ENCODE results near the gene NFKBIB. TPM values are rescaled to one million over a fixed set of nuclear protein-coding genes. Genes with fewer than 3 reads are reported as not detected.
A peak's percentile ranks its signal among the peaks of the same experiment; 100 is the strongest.

Gene NFKBIB
- total and polyA plus RNA-seq, 2 of the 13 experiments (the other 11 are each of a cell fraction or from before 2014, with no cell fraction given): 8.6 to 14.9 TPM

DNA sequence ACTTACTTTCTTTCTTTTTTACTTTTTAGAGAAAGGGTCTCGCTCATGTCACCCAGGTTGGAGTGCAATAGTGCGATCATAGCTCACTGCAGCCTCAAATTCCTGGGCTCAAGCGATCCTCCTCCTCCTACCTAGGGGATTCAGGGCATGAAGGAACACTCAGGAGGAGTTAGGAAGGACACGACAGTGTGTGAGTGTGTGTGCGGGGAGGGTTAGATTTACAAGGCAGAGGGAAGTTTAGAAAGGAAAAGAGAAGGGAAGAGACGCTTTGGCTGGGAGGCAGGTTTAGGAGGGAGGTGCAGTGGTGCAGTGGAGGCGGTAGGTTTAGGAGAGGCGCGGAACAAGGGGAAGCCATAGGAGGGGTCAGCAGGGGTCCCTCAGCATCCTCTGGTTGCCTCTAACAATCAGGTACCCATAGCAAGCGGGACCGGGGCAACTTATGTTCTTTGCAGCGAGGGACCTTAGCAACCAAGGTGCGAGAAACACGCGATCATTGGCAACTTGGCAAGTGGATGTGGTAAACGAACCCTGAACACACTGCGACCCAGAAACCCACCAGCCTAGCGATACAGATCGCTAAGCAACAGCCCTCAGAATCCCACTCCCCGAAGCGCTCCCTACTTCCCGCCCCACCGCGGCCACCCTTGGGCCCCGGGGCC lies 852 bp upstream of the NFKBIB start:
- no peak for FAIRE-seq
- DNase-seq (ENCODE audit: low spot score): no peak
- in situ Hi-C loops (cut with HindIII; ENCODE audit: extremely low pct_ligation_motif_present, low pct_unique_long_range_greater_than_20kb): no loop called here
- Histone ChIP-seq H3K4me2 (ENCODE audit: low read depth, low read length) (peak overlapping the region; percentile 94), H3K4me1 (ENCODE audit: insufficient read depth, low read length) (peaks cover 27% of the 10 kb centered on the region), H3K27me3 (ENCODE audit: control insufficient read depth in 1 of 2, insufficient read depth in 2 of 2, low read length in 2 of 2) (no peaks in the 10 kb centered on the region; a peak in 1 of 5 replicates), H2AFZ (ENCODE audit: low read length) (no peak overlapping the region), H3K79me2 (ENCODE audit: insufficient read depth, low read length) (peaks cover 1% of the 10 kb centered on the region), H3K27ac (ENCODE audit: extremely low read length, insufficient read depth, low read length) (peak overlapping the region; percentile 27), H4K20me1 (ENCODE audit: insufficient read depth, low read length) (no peaks in the 10 kb centered on the region), H3K9ac (ENCODE audit: insufficient read depth, low read depth, low read length) (peak overlapping the region; percentile 74), H3K9me3 (ENCODE audit: low read length) (no peaks in the 10 kb centered on the region), H3K36me3 (replicated peaks in 1 of 2; ENCODE audit: control insufficient read depth in 1 of 2, insufficient read depth in 2 of 2, low read length in 2 of 2) (no peaks in the 10 kb centered on the region), H3K4me3 (replicated peaks in 1 of 3; ENCODE audit: insufficient read depth in 1 of 3, low read depth in 2 of 3, low read length in 3 of 3) (peak overlapping the region; percentile 55 to 83 (median 76))
- intact Hi-C loops (cut with micrococcal nuclease; ENCODE audit: unreplicated experiment): loop anchor here (2.0 kb wide), 1 partner anchor 48 kb away; no protein-coding TSS in a partner anchor
- ATAC-seq: peak; percentile 3; the same call in 2 of the 3 replicates
- ChIA-PET CTCF (ENCODE audit: low intra/inter-chr PET ratio, low total read pairs) (no interaction called here), POLR2A (no interaction called here)
- 4% methylated on average over 12 of the region's 25 CpGs for WGBS (ENCODE audit: low lambda C conversion rate)
- BruUV-seq (replicated peaks): no TSS peak
- TF ChIP-seq TEAD3 (CRISPR knock-in tag; optimal IDR thresholded peaks at IDR 0.05; ENCODE audit: borderline replicate concordance): peak; percentile 9
- 0 out of 2 replicates have a peak, but pooled peaks have one; percentile 11 for TF ChIP-seq ZNF772 (CRISPR knock-in tag; IDR thresholded peaks at IDR 0.05)
- TF ChIP-seq EED (CRISPR knock-in tag; IDR thresholded peaks at IDR 0.05): peak; percentile 79; the same call in 1 of the 2 replicates
- TF ChIP-seq ZNF430 (CRISPR knock-in tag; IDR thresholded peaks at IDR 0.05): no peak
- TF ChIP-seq CHCHD3 (CRISPR knock-in tag; IDR thresholded peaks at IDR 0.05): peak; percentile 53; the same call in 1 of the 2 replicates
- TF ChIP-seq SP1 (IDR thresholded peaks at IDR 0.05): no peak
- peak; percentile 13; the same call in 1 of the 2 replicates for TF ChIP-seq SP1 (CRISPR knock-in tag; IDR thresholded peaks at IDR 0.05)
- 0 out of 2 replicates have a peak, but pooled peaks have one; percentile 18 for TF ChIP-seq SMAD1 (CRISPR knock-in tag; IDR thresholded peaks at IDR 0.05; ENCODE audit: borderline replicate concordance, low read depth)
- no peak for TF ChIP-seq KDM2A (CRISPR knock-in tag; IDR thresholded peaks at IDR 0.05; ENCODE audit: borderline replicate concordance, low read depth)
- no peak for TF ChIP-seq TERF1 (CRISPR knock-in tag; IDR thresholded peaks at IDR 0.05)
- TF ChIP-seq SIN3A (IDR thresholded peaks at IDR 0.05; ENCODE audit: borderline replicate concordance, low read depth, low read length): 0 out of 2 replicates have a peak, but pooled peaks have one; percentile 20
- 0 out of 2 replicates have a peak, but pooled peaks have one; percentile 69 for TF ChIP-seq ZNF747 (CRISPR knock-in tag; IDR thresholded peaks at IDR 0.05; ENCODE audit: borderline replicate concordance)
- 0 out of 2 replicates have a peak, but pooled peaks have one; percentile 38 for TF ChIP-seq ZNF674 (CRISPR knock-in tag; IDR thresholded peaks at IDR 0.05; ENCODE audit: low read depth)
- TF ChIP-seq, protein P1, sequence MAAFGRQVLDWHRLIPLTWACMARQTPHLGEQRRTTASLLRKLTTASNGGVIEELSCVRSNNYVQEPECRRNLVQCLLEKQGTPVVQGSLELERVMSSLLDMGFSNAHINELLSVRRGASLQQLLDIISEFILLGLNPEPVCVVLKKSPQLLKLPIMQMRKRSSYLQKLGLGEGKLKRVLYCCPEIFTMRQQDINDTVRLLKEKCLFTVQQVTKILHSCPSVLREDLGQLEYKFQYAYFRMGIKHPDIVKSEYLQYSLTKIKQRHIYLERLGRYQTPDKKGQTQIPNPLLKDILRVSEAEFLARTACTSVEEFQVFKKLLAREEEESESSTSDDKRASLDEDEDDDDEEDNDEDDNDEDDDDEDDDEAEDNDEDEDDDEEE (CRISPR knock-in tag; IDR thresholded peaks at IDR 0.05): peak; percentile 11; the same call in 1 of the 2 replicates
